Gastrocnemius medialis (tissue), 4 donors: ENCODE measurements around the gene PRR33.

Source experiments
- CTCF ChIP-seq, 5 experiments: fragments of 450-650 bp in 3 of 5; fragments of 200-600 bp in 2 of 5; sonication (generic) in 2 of 5; IDR thresholded peaks in 4 of 5; conservative IDR thresholded peaks in 1 of 5; 1 replicate in 4 of 5; 2 replicates in 1 of 5; pipeline ENCODE4 v1.5.1; 2016 to 2019; ENCODE audit warnings: antibody characterized with exemption in 5 of 5, mild to moderate bottlenecking in 3 of 5, moderate library complexity in 3 of 5
- POLR2A ChIP-seq, 2 donors: fragments of 450-650 bp; IDR thresholded peaks; one replicate each; pipeline ENCODE4 v1.6.1; 2017; ENCODE audit warnings: antibody characterized with exemption in 2 of 2, mild to moderate bottlenecking in 2 of 2, moderate library complexity in 2 of 2

DNA sequence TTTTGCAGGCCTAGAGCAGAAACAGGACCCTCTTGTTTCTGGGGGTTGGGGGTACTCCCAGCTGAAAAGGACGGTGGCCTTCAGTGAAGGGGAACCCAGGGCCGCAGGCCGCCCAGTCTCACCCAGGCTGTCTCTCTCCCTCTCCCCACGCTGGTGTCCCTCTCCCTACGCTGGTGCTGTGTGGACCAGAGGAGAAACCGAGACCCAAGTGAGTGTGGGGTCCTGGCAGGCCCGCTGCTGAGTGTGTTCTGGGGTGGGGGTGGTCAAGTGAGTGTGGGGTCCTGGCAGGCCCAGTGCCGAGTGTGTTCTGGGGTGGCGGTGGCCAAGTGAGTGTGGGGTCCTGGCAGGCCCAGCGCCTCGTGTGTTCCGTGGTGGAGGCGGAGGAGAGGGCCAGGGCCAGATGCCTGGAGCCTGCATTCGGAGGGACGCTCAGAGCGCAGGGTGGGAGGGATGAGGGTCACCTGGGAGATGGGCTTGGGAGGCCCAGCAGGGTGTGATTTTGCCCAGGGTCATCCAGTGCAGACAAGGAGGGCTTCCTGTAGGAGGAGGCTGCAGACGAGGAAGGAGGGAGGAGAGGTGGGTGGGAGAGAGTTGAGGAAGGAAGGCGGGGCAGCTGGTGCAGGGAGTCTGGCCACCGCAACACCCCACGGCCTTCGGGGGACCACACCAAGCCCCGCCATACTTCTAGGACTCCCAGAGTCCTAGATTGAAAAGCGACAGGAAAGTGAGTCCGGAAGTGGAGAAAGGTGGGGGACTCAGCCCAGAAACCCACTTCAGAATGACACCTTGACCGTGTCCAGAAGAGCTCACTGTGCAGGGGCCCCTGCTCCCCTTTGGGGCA, 38.1 kb upstream of the PRR33 start:
- TF ChIP-seq CTCF (IDR thresholded peaks at IDR 0.05 in 4 of 5, conservative IDR thresholded peaks at IDR 0.05 in 1 of 5): no peak
- no peak for TF ChIP-seq POLR2A (IDR thresholded peaks at IDR 0.05)
